Stimulated activated CD4-positive, alpha-beta T cell treated with anti-CD3 and anti-CD28 coated beads, TNF-alpha, amount 100 ng/mL, for 4 hours (primary cell): Measurements from ENCODE around the gene RBP3.
"Not testable (repeated sequence)": the region's sequence is repeated elsewhere in the genome, so short reads cannot be mapped to it uniquely, and the experiment has no call there.

Experiments
- DNase-seq, 3 experiments: peaks; one replicate each; pipeline ENCODE4 v3.0.0-alpha.2; 2020; ENCODE audit warnings: low read depth in 3 of 3

The RBP3 gene

GRCh38 chr10:47372726-47373125 lies 24.6 kb downstream of the RBP3 start:
- DNase-seq: no peak

GRCh38 chr10:47374611-47375536 lies 26.7 kb downstream of the RBP3 start:
- no peak for DNase-seq

GRCh38 chr10:47376522-47377220 lies 28.5 kb downstream of the RBP3 start:
- no peak for DNase-seq

- DNase-seq: no peak
Measured at GRCh38 chr10:47378183-47378510, 30.0 kb downstream of the RBP3 start.

- no peak for DNase-seq
Measured at GRCh38 chr10:47378606-47379444, 30.7 kb downstream of the RBP3 start.

- DNase-seq: no peak
Measured at GRCh38 chr10:47379445-47379785, 31.3 kb downstream of the RBP3 start.

GRCh38 chr10:47379901-47380300 lies 31.7 kb downstream of the RBP3 start:
- DNase-seq: no peak

- DNase-seq: no peak
Measured at GRCh38 chr10:47380341-47381102, 32.4 kb downstream of the RBP3 start.

GRCh38 chr10:47381103-47381395 lies 32.9 kb downstream of the RBP3 start:
- no peak for DNase-seq

GRCh38 chr10:47381427-47382379 lies 33.5 kb downstream of the RBP3 start:
- DNase-seq: no peak

- no peak for DNase-seq
Measured at GRCh38 chr10:47383261-47384147, 35.3 kb downstream of the RBP3 start.

- DNase-seq: peak; percentile 52 to 70 (median 54)
Measured at GRCh38 chr10:47384148-47384921, 36.2 kb downstream of the RBP3 start, which contains the start of gene ZNF488. ZNF488 (minus strand) TSS chr10:47384293; CDS start chr10:47368829, 15,464 bp downstream.

GRCh38 chr10:47386104-47386503 lies 37.9 kb downstream of the RBP3 start:
- DNase-seq: not testable (repeated sequence)

GRCh38 chr10:47388879-47389278 lies 40.7 kb downstream of the RBP3 start:
- DNase-seq: no peak

GRCh38 chr10:47389619-47390018 lies 41.5 kb downstream of the RBP3 start:
- DNase-seq: no peak

- DNase-seq: no peak
Measured at GRCh38 chr10:47396311-47396717, 48.2 kb downstream of the RBP3 start.

- no peak for DNase-seq
Measured at GRCh38 chr10:47397256-47397655, 49.1 kb downstream of the RBP3 start.

- DNase-seq: no peak
Measured at GRCh38 chr10:47400251-47400650, 52.1 kb downstream of the RBP3 start.

GRCh38 chr10:47400786-47401185 lies 52.6 kb downstream of the RBP3 start:
- no peak for DNase-seq
